Measurements from ENCODE around the gene CMTM1.
"Not testable (repeated sequence)": the region's sequence is repeated elsewhere in the genome, so short reads cannot be mapped to it uniquely, and the experiment has no call there.

DNA sequence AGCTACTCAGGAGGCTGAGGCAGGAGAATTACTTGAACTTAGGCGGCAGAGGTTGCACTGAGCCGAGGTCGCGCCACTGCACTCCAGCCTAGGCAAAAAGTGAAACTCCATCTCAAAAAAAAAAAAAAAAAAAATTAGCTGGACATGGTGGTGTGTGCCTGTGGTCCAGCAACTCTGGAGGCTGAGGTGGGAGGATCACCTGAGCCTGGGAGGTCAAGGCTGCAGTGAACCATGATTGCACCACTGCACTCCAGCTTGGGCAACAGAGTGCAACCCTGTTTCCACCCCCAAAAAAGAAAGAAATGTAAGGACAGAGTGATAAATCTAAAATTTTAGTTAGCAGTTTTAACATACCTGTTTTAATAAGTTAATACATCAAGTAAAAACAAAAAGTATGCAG, 30.3 kb downstream of the CMTM1 start:
- TF ChIP-seq, protein P1, sequence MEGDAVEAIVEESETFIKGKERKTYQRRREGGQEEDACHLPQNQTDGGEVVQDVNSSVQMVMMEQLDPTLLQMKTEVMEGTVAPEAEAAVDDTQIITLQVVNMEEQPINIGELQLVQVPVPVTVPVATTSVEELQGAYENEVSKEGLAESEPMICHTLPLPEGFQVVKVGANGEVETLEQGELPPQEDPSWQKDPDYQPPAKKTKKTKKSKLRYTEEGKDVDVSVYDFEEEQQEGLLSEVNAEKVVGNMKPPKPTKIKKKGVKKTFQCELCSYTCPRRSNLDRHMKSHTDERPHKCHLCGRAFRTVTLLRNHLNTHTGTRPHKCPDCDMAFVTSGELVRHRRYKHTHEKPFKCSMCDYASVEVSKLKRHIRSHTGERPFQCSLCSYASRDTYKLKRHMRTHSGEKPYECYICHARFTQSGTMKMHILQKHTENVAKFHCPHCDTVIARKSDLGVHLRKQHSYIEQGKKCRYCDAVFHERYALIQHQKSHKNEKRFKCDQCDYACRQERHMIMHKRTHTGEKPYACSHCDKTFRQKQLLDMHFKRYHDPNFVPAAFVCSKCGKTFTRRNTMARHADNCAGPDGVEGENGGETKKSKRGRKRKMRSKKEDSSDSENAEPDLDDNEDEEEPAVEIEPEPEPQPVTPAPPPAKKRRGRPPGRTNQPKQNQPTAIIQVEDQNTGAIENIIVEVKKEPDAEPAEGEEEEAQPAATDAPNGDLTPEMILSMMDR (conservative IDR thresholded peaks at IDR 0.05), result not testable (repeated sequence)
- TF ChIP-seq ZFX (IDR thresholded peaks at IDR 0.05), result not testable (repeated sequence)

Measured in C4-2B (cell line).